GM20000 (cell line): ENCODE data around the gene MGAT4A.

ENCODE experiments used
- DNase-seq: peaks from one replicate; pipeline ENCODE4 v3.0.0; 2012; ENCODE audit warnings: low spot score
- CTCF ChIP-seq: IDR thresholded peaks from 2 replicates; pipeline ENCODE4 v1.5.1; 2012; ENCODE audit warnings: mild to moderate bottlenecking, control low read depth; ENCODE audit errors: extremely low read depth, missing control alignments

The MGAT4A gene

GRCh38 chr2:98709535-98709934, 21.4 kb downstream of the MGAT4A start:
- DNase-seq: no peak
- no peak for TF ChIP-seq CTCF

GRCh38 chr2:98708396-98709186, 22.3 kb downstream of the MGAT4A start:
- TF ChIP-seq CTCF: no peak
- DNase-seq: no peak

- DNase-seq: no peak
- no peak for TF ChIP-seq CTCF
Measured at GRCh38 chr2:98706591-98706990, 24.3 kb downstream of the MGAT4A start.

DNA sequence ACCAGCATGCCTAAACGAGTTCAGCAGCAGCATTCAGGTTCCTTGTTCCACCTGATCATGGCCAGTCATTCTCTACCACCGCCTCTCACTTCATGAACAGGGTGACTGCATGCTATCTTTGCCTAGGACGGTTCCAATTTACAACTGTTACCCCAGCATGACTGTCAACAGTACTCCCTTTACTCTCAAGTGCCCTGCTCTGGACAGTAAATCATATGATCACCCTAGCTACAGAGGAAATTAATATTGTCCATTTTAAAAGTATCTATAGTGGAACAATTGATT, 25.7 kb downstream of the MGAT4A start:
- no peak for TF ChIP-seq CTCF
- no peak for DNase-seq

GRCh38 chr2:98704499-98705332, 26.2 kb downstream of the MGAT4A start:
- DNase-seq: no peak
- TF ChIP-seq CTCF: no peak

DNA sequence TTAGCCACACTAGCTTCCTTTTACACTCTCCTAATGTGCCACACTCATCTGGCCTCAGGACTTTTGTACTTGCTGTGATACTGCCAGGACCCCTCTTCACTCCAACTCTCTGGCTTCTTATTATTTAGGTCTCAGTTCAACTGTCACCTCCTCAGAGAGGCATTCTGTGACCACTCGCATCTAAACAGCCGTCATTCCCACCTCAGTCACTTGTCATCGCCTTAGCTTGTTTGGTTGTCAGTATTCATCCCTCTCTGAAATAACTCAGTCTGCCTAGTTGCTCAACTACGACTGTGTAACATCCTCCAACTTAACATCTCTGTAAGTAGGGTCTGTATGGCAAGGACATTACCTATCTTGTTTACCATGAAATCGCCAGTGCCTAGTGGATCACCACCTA, 27.2 kb downstream of the MGAT4A start:
- TF ChIP-seq CTCF: no peak
- no peak for DNase-seq

DNA sequence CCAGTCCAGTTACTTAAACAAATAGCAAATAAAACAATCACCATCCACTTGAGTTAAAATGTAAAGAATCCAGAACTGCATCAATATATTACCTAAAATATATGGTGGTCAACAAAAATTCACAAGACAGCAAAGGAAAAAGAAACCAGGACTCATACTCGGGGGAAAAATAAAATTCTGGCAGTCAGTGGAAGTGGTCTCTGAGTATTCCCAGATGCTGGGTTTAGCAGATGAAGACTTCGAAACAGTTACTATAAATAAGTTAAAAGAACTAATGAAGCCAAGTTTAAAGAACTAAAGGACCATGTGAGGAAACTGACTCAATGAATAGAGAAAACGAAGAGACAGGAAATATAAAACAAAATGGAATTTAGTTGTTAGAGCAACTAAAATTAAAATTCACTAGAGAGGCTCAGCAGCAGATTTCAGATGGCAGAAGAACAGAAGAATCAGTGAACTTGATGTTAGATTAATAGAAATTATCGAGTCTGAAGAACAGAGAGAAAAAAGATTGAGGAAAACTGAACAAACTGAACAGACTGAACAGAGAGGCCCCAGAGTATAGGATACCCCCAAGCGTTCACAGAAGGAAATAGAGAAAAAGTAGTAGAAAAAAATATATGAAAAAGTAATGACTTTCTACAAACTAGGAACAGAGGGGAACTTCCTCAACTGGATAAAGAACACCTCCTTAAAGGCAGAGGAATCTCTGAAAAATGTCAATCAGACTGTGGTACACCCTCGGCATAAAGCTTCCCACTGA, 27.9 kb downstream of the MGAT4A start:
- DNase-seq: no peak
- no peak for TF ChIP-seq CTCF
